ENCODE data around the gene CDC25A.

Gene CDC25A

DNA sequence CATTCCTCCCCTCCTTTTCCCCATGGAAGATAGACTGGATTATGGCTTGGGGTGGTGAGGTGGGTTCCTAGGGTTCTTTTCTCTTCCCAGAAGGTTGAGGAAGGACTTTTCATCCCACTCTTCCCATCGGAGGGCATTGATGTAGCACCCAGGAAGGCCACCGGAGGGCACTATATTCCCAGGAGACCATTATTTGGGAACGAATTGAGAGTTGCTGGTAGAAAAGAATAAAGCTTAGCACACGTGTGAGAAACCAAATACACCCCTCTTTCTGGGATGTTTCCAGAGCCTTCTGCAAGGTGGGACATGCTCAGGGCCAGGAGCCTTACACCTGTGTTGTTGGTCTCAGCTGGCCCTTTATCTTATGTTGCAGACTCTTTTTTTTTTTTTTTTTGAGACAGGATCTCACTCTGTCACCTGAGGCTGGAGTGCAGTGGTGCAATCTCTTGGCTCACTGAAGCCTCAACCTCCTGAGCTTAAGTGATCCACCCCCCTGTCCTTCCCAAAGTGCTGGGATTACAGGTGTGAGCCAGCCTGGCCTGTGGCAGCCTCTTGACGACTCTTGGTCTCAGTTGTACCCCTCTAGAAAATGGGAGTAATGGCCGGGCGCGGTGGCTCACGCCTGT is 6.3 kb upstream of the CDC25A start:
- peak; percentile 94 for DNase-seq (ENCODE audit: low spot score)

DNA sequence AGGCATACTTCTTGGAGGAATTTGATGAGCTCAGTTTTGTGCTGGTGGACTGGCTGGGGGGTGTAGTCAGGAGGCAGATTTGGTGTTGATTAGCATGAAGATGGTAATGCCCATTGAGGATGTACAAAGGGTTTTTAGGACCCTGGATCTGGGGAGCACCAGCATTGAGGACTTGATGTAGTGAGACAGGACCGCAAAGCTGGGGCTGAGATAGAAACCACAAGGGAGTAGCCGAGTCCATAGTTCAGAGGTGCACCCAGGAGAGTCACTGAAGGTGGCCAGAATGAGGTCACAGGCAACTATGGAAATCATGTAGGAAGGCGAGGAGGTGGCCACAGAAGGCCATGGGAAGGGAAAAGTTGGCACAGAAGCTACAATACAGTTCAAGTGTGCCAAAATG is 2.7 kb upstream of the CDC25A start:
- no peak for DNase-seq (ENCODE audit: low spot score)

DNA sequence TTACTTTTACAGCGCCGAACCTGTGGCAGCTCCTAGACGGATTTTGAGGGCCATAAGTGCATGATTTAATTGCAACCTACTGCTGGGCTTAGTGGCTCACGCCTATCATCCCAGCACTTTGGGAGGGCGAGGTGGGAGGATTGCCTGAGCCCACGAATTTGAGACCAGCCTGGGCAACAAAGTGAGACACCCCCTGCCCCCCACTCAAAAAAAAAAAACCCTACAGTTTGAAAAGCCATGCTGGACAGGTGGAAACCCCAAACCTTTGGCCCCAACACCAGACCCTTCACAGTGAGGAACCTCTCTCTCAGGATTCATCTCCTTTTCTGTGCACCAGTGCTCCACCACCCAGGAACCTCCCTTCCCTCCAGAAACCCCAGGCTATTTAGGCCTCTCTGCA is 1.1 kb upstream of the CDC25A start:
- DNase-seq (ENCODE audit: low spot score) = no peak

DNA sequence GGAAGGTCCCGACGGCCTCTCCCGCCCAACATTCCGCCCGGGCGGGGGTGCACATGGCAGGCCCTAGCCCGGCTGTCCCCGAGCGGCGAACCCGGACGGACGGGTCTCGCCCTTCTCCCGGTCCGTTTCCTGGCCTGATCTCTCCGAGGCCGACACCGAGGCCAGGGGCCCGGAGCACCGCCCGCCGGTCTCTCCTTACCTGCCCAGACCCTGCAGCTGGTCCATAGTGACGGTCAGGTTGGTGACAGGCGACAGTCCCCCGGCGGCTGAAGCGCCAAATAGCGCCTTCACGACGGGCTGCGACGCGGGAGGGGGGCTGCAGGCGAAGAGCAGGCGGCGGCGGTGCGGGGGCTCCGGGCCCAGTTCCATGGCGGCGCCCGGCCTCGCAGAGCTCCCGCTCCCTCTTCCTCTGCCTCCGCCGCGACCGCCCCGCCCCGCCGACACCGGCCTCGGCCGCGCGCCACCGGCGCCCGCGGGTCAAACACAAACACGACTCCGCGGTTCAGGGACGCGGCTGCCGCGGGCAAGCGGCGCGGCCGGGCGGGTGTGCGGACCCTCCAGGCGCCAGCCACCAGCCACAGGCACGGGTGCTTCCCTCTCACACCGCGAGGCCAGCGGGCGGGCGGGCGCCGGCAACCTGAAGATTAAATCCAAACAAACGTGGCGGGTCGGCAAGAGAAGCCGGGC is 495 bp downstream of the CDC25A start:
- DNase-seq (ENCODE audit: low spot score) = no peak

DNA sequence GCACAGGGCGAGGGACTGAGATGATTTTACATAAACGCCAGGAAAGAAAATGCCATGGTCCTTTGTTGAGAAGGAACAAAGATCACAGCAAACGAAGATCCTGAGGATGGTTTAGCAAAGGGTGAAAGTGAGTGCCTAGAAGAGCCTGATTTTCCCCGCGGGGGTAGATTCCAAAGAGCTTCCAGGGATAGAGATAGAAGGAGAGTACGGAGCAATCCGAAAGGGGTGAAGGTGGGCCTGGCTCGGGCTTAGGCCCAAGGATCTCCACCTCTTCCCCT is 977 bp downstream of the CDC25A start:
- no peak for DNase-seq (ENCODE audit: low spot score)

DNA sequence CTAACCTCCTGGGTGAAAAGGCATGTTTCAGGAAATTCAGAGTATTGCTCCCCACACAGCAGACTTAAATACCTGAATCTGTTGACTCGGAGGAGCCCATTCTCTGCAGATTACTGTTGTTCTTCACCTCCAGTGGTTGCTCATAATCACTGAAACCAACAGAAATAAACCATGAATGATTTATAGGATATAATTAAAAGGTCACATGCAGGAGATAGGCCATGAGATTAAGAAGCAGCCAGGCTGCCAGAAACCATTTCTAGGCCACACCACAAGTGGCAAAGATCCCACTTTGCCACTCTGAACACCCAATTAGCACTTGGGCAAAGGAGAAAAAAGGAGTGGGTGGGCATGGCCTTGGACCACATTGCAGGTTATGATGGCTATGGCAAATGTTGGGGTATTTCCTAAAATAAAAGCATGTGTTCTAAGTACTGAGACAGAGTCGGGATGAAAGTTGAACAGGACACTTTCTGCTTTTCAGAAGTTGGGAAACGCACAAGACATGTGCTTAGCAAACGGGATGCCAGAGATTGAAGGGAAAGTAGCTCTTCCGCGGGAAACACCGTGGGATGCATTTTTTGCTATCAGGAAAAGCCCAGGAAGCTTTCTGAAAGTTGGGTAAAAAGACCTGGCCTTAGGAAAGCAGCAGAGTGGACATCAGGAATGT is 1.5 kb downstream of the CDC25A start:
- DNase-seq (ENCODE audit: low spot score) = no peak

DNA sequence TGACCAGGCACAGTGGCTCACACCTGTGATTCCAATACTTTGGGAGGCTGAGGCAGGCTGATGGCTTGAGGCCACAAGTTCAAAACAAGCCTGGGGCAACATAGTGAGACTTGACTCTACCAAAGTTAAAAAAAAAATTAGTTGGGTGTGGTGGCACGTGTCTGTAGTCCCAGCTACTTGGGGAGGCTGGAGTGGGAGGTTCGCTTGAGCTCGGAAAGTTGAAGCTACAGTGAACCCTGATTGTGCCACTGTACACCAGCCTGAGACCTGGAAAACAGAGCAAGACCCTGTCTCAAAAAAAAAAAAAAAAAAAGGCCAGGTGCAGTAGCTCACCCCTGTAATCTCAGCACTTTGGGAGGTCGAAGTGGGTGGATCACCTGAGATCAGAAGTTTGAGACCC is 3.1 kb downstream of the CDC25A start:
- no peak for DNase-seq (ENCODE audit: low spot score)

DNA sequence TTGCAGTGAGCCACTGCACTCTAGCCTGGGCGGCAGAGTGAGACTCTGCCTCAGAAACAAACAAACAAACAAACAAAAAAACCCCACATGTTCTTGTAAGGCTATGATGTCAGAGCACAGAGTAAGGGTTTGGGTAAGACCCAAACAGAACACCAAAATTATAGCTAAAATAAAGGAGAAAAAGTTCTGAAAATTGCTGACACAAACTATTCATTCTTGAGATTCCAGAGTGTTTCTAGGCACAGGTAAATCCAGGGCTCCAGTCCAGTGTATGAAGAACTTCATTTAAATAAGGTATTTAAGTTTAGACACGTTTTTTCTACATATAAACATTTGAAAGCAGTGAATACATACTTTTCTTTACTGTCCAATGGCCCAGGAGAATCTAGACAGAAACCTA is 3.9 kb downstream of the CDC25A start:
- no peak for DNase-seq (ENCODE audit: low spot score)

DNA sequence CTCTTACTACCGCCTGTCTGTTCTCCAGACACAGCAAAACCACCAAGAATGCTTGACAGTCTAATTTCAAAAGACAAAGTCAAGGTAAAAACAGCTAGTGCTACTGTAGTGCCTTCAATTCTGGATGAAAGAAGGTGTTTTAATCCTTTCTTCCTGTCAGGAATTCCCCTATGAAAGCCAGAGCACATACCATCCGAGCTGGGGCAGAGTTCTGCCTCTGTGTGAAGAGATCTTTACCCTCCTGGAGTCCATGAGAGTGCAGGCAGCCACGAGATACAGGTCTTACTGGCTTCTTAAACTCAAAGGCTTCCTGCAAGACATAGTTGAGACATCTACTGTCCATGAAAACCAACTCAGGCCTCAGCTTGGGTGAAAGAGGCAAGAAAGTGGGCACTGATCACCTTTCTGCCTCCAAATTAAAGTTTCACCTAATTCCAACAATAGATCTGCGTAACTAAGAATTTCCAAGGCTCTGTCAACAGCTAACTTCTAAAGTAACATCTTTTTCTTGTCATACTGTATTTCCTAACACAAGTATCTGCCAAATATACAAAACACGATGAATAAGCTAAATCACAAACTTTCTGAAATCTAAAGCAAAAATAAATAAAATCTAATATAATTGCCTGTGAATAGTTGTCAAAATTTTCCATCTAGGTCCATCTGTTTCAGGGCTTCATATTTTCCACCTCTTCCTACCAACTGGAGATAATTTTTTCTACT is 7.5 kb downstream of the CDC25A start:
- DNase-seq (ENCODE audit: low spot score) = no peak

DNA sequence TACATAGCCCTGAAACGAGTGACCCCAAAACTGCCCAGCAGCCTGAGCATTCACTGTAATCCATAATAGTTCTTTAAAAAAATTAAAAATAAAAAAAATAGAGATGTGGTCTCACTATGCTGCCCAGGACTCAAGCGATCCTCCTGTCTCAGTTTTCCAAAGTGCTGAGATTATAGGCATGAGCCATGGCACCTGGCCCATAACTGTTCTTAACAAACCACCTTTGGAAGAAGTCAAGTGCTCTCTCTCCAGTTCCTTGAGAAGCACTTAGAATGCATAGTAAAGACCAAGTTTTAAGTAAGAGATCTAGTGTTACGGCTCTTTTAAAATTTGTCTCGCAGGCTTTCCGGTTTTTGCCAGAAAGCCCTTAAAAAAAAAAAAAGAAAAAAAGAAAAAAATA is 8.2 kb downstream of the CDC25A start:
- DNase-seq (ENCODE audit: low spot score) = no peak

DNA sequence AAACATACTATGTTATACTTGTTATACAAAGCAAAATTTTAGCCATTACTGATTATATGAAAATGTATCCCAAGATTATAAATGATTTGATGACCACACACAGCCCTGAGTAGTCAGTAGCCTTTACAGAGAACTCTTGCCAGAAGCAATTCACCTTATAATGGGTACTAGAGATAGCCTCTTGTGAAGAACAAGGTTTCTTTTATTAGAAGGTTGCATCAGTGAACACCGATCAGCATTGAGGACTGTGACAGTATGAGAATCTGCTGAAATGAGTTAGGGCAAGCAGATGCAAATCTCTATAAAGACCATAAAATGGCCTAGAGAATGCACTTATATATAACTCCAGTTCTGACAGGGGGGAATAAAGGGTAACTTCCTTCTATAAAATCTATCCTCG is 10.1 kb downstream of the CDC25A start:
- no peak for DNase-seq (ENCODE audit: low spot score)

DNA sequence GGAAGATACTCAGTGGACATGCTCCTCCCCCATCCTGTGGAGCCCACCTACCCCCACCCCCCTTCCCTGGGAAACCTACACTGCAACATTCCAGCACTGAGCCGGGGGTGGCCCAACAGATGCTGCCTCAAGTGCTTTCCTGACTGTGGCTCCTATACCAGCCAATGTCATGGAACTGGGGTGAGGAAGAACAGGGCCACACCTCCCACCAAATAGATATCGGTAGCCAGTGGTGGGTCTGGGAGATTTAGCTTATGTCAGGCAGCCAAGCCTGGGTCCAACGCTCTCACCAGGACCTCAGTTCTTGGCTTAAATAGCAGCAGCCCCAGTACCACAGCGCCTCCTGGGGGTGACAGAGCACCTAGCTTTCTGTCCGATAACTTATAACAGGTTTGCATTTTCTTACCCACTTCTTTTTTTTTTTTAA is 30.3 kb downstream of the CDC25A start:
- DNase-seq (ENCODE audit: low spot score) = peak; percentile 87

DNA sequence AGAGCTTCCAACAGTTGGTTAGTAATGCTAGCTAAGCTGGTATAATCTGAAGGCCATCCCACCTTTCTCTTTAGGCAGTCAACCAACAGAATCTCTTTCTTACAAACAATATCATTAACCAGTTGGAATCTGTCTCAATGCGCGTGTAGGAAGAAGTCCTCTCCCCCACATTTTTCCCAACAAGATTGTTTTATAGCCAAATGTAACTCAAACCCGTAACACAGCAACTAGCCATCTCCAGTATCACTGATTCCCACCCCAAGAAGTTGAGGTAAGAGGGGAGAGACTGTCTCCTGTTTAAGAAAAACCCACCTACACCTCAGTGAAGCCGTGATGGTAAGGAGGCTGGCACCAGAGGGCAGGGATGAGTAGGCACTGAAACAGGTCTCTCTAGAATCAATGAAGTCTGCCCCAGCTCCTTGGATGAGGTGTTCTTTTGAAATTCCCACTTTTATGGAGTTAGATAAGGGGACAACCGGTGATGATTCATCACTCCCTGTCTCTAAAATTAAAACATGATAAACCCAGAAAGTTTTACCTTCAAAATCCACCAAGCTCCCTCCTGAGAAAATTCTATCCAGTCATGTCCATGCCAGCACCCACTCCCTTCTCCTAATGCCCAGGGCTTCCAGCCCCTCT is 30.9 kb downstream of the CDC25A start:
- no peak for DNase-seq (ENCODE audit: low spot score)

DNA sequence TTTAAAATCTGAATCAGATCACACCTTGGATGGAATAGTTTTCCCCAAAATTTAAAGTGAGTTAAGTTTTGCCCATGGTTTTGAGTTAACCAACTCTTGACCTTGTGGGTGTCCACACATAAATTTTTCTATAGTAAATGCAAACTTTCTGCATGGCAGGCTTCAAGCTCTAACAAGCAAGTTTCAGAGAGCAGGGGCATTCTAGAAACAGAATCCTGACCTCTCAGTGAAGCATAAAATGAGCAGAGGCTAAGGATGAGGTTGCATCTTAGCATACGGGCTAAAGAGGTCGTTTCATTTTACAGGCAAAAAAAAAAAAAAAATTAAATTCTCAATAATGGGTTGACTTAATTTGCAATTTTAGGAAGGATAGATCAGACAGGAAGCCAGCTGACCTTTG is 32.1 kb downstream of the CDC25A start:
- DNase-seq (ENCODE audit: low spot score) = no peak

DNA sequence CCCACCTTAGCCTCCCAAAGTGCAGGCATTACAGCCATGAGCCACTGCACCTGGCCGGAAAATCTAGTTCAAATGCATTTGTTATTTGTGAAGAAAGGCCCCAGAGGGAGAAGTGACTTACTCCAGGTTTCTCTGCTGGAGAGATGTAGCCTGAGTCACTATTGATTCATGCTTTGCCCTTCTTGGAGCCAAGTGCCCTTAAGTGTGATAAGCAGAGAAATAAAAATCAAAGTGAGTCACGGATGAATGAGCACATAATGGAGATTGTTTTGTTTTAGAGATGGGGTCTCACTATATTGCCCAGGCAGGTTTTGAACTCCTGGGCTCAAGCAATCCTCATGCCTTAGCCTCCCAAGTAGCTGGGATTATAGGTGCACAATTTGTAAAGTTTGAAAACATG is 33.1 kb downstream of the CDC25A start:
- no peak for DNase-seq (ENCODE audit: low spot score)

DNA sequence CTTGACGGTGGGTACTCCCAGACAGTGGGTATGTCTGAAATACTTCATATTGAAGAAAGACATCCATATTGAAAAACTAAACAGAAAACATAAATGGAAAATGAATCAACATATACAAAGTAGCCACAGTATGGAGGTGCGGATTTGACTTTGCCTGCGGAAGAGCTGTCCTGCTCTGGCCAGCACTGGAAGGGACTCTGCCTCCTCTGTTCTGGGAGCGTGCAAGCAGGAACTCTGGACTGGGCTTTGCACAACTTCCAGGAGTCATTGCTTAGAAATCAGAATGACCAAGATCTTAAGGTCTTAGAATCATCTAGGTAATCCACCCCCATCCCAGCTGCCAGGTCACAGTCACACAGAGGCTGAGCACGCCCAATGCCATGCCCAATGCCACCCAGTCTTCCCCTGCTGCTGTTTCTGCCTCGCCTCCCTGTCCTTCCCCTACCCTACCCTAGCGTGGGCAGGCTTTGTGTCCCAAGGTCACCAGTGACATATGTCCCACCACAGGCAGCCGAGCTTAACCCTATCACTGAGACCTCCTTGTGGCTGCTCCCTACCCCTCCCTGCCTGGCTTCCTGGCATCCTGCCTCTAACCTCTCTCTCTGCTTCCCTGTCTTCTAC is 36.3 kb downstream of the CDC25A start:
- DNase-seq (ENCODE audit: low spot score) = no peak

DNA sequence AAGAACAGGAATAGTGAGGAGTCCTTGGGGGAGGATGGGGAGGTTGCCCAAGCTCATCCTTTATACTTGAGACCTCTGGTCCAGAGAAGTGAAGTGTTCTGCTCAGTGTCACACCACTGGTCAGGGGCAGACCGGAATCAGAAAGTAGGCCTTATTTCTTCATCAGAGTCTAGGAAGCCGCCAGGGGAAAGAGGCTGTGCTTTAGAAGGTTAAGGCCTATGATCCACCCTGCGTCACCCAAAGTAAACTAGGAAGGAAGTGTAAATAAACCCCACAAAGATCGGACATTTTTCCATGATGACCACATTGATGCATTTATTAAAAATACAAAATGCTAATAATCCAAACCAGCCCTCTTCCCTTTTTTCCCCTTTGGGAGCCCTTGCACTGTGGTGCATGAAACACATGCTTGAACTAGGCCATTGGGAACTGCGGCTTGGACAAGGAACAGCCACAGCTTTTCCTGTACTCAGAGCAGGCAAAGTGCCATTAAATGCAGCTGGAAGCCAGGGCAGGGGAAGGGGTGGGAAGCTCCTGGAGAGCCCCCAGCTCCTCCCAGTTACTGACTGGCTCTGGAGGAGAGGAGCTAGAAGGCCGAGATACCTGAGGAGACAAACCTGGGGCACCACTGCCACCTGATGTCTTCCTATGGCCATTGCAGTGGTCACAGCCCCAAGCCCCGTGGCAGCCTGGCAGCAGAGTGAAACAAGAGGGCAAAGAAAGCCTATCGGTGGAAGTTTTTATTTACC is 37.0 kb downstream of the CDC25A start:
- peak; percentile 88 for DNase-seq (ENCODE audit: low spot score)

DNA sequence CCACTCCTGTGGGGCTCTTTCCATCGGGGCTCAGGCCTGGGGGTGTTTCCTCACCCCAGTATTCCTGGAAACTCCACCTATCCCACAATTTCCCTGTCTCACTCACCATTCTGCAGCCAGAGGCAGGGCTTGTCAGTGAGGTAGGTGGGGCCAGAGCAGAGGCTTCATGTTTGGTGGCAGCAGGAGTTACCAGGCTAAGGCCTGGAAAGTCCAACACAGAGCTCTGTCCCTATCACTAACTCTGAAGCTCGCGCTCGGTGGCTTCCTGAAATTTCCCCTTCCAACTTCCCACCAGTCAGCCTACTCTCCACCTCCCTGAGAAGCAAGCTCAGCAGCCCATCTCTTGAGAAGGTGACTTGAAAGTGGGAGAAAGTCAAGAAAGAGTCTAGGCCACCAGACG is 44.2 kb downstream of the CDC25A start:
- no peak for DNase-seq (ENCODE audit: low spot score)

DNA sequence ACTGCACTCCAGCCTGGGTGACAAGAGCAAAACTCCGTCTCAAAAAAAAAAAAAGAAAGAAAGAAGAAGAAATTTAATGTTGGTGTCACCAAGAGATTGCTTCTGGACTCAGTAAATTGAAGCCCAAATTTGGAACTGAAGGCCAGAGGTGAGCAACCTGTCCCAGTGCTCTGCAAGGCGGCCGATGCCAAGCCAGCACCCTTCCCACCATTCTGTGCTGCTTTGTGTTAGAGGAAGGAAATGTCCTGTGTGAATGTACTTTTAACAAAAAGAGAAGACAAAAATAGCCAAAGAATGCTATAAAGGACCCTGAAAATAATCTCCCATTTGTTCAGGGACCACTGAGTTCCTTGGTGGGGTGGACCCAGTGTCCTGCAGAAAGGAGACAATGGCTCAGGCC is 44.6 kb downstream of the CDC25A start:
- DNase-seq (ENCODE audit: low spot score) = no peak

DNA sequence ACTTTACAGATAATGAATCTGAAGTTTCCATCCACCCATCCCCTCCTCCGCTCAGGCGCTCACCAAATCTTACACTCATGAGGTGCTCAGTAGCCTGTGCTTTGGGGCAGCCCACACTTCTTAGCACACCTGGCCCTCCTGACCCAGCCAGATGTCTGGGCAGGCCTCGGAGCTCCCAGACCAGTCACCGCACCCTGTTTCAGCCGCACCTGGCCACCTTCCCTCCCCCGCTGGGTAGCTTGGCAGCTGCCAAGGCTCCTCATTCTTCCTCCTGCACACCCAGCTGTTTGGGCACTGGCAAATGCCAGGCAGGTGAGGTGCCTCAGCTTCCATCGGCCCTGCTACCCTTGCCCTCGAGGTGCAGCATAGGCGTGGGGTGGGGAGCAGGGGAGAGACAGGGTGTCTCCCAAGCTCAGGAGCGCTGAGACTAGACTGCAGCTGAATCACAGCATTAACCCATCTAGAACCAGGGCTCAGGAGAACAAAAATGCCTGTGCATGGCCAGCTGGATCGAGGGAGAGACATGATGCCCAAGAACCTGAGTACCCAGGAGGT is 45.8 kb downstream of the CDC25A start:
- no peak for DNase-seq (ENCODE audit: low spot score)

DNA sequence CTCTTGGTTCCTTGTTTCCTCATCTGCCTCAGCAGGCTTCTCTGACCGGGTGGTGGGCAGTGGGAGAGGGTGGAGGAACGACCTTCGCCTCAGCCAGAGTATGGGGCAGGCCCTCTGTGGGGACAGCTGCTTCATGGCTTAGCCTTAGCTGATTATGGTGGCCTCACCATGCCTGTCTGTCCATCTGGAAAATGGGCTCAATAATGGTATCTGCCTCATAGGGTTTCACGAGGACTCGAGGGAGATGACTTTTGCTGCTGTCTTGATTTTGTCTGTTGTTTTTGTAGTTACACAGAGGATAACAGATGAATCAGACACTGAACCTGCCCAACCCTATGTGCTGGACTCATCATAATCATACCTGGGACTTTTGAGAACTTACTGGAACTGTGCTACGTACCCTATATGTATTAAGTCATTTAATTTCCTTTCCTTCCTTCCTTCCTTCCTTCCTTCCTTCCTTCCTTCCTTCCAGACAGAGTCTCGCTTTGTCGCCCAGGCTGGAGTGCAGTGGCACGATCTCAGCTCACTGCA is 46.5 kb downstream of the CDC25A start:
- no peak for DNase-seq (ENCODE audit: low spot score)
